GM19240 (cell line): ENCODE data around the gene PTPRD.

Experiments
- DNase-seq: peaks from one replicate; pipeline ENCODE4 v3.0.0; 2011; ENCODE audit warnings: low spot score; ENCODE audit not compliant: insufficient read length

PTPRD gene

DNA sequence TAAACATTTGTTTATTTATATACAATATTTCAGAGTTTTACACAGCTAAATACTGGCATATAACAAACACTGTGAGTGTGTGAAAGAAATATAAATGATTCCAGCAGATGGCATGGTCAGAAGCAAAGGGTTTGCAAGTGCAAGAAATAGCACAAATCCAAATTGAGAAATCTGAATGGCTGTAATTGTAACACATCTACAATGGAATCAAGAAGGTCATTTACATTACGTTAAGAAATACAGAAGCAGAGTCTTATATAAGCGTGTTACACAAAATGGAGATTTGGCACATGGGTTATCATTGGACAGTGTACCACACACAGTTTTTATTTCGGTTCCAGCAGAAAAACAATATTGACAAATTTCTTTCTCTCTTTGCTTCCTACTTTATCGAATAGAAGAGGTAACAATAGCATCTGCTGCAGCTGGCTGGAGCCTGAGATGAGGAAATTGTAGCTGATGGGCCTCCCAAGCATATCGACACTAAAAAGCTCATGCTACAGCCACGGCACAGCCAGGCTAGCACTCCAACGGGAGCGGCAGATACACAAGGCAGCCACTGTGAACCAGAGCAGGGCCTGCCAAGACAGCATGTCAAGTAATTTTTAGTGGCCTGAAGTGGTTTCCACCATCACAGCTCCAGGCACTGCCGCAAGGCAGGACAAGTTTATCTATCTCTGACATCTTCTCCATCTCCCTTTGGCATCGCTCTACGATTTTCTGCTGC is 2248.6 kb downstream of the PTPRD start:
- DNase-seq, result no peak

DNA sequence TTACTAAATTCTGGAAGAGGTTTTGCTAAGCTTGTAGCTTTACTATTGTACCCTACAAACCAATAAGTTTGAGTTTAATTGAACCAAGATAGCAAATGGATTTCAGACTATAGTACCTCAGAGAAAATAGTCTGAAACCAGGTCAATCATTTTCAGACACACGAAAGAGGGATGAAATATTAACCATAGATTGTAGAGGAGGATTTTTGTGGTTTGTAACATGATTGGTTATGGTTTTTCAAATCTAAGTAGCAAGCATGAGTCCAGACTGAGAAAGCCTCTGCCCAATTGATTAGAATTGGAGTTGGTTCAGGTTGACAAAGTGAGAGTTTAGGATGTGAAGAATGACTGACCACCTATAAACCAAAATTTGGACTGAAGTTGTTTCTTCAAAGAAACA is 2250.6 kb downstream of the PTPRD start:
- no peak for DNase-seq

DNA sequence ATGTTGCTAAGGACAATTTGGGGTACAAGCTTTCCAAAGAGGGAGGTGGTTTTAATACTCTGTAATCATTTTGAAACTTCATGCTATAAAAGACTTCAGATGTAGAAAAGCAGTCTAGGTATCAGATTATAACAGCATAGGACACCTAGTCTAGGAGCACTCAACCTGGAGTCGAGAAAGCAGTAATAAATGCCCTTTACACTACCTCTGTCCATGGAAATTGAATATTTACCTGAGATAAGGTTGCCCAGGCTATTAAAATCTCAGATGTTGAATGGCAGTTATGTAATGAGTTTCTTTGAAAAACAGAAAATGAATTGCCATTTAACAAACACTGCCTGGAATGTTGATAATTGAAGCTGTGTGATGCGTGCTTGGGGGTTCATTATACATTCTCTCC is 2251.4 kb downstream of the PTPRD start:
- no peak for DNase-seq

DNA sequence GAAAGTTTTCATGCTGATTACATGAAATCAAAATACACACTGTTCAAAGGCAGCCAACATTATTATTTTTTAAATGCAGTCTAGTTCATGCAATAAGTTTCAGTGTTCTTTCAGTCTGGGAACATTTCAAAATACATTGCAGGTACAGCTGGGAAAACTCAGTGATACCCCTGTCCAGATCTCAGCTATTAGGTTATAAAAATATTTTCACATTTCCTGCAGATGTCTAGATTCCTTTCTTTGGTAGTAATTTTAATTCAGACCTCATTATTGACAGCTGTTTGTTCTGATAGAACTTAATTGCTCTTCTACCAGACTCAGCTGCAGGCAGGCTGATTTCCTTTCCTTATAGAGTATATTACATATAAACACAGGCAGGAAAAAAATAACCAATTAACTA is 2256.4 kb downstream of the PTPRD start:
- DNase-seq, result no peak

DNA sequence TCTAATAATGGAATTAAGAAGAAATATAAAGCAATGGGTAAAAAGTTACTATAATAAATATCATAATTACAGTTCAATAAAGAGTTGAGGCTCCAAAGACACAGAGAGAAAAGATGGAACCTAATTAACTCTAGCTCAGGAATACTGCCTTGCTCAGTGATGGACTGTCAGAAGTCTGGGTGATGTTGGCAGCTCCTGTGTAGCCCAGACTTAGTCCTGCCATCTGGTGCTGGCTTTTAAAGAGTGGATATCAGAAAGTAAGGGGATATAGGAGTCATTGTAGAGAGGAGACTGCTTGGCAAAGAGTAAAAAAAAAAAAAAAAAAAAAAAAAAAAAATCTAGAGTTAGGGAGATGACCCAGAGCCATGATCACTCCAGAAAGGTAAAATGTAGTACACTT is 2261.4 kb downstream of the PTPRD start:
- no peak for DNase-seq

DNA sequence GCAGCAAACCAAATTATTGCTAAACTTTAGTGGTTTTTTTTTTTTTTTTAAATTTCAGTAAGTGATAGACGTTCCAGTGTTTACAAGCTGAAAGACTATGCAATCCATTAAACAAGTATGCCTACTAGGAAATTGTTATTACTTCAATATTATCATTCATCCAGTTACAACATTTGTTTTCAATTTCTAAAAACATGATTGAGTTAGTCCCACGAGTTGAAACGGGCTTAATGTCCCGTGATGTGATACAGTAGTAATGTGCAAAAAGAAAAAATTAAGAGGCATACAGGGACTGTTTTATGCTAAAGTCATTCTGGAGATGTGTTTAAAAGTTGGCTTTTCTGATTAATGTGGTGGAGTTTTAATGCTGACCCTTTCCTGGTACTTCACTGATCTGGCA is 2262.9 kb downstream of the PTPRD start:
- no peak for DNase-seq

DNA sequence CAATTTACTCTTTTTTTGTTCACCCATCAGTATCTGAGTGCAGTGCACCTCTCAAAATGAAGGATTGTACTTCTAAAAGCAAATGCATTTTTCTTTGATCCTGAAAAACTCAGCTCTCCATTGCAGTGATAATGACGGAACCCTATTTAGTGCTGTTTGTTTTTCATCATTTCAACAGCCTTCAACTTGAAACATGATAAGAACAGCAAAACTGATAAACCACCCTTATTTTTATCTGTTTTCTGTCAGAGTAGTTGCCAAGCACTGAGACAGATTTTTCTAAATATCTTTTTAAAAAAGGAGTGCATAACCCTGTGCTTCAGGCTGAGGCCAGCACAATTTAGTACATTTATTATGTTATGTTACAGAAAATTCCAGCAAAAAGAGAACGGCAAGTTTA is 2263.4 kb downstream of the PTPRD start:
- no peak for DNase-seq

DNA sequence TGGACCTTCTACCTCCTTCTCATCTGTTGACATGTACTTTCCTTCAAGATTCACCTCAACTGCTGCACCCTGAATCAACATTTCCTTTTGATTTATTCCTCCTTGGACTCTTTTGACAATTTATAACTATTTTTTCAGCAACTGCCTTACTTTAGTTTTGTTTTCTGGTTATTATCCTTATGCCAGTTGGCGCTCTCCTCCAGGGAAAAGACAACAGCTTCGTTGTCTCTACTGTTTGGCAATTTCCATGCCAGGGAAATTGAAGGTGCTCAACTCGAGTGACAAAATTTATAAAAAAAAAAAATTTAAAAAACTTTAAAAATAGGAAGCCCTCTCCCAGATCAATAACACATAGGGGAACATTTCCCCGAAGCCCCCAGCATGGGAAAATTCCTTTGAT is 2264.0 kb downstream of the PTPRD start:
- DNase-seq, result no peak

DNA sequence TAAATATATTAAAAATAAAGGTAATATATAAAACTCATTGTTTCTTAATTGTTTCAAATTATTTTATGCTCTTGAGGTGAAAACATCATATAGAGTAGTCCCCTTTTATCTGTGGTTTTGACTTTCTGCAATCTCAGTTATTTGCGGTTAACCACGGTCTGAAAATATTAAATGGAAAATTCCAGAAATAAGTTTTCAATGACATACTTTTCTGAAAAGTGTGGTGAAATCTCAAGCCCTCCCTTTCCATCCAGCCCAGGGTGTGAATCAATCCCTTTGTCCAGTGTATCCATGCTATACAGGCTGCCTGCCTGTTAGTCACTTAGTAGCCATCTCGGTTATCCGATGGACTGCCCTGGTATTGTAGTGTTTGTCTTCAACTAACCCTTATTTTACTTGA is 2266.5 kb downstream of the PTPRD start:
- no peak for DNase-seq

DNA sequence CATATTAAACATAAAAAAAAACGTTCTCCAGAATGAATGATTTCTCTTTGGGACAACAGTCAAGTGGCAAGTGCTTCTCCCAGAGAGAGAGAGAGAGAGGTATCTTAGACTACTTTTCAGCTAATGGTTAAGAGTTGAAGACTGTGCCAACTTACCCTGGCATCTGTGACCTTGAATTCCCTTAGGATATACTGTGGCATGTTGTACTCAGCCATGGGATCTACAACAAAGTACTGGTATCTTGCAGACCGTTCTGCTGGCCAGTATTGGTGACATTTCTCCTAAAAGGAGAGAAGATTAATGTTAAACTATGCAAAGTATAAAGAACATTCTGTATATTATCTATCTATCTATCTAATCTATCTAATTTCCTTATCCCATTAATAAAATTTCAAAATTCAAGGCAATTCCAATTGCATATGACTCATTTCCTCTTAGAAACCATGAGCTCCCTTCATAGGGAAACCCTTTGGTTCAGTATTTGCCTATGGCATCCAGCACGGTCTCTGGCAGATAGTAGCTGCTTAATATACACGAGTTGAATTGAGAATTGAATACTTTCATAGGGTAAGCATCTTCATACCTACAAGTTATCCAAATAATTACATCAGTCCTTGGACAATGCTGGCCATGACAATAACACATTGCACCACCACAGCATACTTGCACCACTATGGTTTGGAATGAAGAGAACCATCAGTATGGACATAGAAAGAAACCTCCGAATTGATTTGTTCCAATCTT is 2273.9 kb downstream of the PTPRD start:
- no peak for DNase-seq

DNA sequence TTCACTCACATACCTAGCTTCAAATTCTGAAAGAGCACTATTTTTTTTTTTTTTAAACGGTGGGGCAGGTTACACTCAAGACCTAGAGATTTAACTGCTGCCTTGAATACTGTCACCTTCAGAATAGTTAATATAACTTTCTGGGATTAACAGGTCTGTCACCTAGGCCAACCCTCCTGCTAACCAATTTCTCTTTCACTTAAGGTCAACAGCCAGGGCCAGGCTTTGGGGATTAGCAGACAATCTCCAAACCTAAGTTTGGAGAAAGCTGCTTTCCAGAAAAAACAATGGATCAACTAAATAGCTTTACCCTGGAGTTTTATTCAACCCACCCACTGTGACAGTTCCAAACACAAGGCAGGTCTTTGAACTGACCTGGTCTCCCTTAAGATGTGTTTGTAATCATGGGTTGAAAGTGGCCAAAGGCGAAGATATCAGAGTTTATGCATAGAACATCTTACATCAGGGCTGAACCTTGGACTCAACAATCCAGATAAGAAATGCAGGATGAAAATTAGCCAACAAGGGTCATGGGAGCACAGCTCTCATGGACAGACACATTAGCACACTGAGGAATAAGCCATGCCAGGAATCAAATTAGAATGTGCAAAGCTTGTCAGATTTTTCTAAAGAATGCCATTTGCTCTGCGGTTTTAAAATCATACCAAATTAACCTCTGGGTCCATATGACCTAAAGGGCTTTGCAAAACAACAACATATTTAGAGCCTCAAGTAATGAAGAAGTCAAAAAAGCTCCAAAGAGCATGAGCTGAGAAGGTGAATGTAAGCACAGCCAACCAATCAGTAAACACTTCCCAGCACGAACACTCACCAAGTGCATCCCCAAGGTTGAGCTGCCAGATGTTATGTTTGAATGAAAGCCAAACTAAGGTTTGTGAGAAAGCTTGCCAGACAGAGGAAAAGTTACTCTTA is 2274.7 kb downstream of the PTPRD start:
- DNase-seq, result no peak

DNA sequence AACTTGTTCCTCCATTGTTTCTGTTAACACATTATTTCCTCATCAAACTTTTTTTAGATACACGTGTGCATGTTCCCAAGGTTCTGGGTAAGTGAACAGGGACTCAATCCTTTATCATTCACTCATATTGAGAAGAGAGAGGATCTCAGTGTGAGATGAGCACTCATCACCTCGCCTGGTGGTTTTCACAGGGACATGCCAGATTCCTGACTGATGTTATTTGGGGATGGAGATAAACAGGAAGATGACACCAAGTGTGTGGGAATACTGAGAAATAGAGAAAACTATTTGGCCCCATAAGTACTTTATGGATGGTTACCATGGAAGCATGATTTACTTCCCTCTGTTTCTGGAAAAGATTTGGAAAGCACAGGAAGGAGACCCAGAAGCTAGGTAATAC is 2279.9 kb downstream of the PTPRD start:
- no peak for DNase-seq

DNA sequence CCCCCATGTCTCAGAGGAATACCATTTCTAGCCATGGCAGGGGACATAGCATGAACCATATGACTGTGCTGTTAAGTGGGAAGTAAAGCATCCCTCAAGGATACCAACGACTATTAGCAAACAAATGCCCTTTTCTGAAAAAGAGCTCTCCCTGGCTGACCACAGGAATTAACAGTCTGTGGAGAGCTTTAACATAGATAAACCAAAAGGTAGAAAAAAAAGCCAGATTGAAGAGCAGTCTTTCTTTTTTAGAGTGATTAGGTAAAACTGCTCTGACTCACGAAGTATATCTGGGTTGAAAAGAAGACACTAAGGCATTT is 2280.5 kb downstream of the PTPRD start:
- no peak for DNase-seq

DNA sequence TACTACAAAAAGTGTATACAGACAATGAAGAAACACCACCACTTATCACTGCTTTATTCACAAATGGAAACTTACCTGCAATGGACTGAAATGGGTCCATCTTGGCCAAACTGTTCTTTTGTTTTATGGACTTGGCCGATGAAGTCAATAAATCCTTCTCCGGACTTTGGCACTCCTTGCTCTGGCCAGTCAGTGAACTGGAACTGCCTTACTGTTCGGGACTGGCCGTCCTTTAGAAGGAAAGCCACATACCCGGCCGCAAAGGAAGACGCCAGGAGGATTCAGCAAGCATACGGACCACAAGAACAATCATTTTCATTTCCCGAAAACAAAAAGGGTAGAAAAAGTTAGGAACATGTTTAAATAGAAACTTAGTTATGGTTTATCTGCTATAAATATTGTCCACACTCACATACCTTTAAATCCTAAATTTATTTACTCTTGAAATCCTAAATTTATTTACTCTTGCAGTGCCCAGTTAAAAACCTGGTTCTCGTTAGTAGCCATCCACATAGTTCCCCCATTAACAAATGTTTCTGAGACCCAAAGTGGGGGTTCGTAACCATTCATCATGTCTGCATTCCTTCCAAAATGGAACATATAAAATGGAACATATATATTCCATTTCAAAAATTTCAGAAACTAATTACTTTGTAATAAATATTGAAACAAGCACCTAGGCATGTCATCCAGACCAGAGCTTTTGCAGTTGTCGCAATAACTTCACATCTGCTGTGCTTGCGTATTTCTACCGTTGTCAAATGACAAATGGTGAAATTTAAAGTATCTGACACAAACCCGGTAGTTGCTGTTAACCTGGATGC is 2281.1 kb downstream of the PTPRD start:
- no peak for DNase-seq

DNA sequence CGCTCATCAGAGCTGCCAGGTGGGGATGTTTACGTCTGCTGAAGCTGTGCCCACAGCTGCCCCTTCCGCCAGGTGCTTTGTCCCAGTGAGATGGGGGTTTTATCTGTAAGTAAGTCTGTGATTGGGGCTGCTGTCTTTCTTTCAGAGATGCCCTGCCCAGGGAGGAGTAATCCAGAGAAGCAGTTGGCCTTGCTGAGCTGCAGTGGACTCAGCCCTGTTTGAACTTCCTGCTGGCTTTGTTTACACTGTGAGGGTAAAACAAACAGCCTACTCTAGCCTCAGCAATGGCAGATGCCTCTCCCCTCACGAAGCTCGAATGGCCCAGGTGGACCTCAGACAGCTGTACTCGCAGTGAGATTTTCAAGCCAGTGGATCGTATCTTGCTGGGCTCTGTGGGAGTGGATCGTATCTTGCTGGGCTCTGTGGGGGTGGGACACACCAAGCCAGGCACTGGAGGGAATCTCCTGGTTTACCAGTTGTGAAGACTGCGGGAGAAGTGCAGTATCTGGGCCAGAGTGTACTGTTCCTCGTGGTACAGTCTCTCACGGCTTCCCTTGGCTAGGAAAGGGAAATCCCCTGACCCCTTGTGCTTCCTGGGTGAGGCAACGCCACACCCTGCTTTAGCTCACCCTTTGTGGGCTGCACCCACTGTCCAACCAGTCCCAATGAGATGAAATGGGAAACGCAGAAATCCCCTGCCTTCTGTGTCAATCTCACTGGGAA is 2283.1 kb downstream of the PTPRD start:
- no peak for DNase-seq

DNA sequence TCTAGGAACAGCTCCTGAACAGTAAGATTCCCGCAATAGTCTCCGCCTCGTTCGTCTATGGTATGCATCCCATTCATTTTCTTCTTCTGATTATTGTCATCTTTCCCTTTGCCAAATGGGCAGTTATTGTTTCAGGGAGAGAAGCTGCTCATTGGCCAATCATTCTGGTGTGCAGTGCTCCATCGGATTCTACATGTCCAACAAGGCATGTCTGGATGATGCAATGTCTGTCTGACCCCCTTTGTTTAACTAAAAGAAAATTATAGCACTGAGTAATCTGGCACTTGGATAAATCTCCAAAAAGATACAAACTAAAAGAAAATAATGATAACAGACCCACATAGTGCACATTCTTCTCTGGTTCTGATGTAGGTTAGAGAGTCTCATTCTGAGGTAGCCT is 2297.6 kb downstream of the PTPRD start:
- DNase-seq, result no peak

DNA sequence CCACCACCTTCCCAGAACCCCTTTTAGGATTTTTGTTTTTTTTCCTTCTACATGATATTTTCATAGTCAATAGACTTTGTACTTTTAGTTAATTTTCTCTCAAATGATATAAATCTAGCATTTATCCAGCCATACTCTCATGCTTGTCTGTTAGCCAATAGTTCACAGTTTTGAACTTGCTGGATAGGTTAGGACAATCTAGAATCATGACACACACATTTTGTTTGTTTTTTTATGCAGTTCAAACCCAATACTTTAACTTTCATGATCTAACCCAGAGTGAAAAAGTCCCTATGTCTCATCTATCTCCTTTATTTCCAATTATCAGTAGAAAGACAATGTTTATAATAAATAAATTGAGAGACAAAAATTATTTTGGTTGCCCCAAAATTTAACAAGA is 2303.5 kb downstream of the PTPRD start:
- no peak for DNase-seq

DNA sequence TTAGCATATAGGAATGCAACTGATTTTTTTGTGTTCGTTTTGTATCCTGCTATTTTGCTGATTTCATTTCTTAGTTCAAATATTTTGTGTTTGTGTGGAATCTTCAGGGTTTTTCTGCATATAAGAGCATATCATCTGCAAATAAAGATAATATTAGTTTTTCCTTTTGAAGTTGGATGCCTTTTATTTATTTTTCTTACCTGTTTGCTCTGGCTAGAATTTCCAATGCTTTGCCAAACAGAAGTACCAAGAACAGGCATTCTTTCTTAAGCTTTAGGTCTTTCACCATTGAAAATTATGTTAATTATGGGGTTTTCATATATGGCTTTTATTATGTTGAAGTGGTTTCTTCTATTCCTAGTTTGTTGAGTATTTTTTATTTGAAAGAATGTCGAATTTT is 2308.1 kb downstream of the PTPRD start:
- no peak for DNase-seq

DNA sequence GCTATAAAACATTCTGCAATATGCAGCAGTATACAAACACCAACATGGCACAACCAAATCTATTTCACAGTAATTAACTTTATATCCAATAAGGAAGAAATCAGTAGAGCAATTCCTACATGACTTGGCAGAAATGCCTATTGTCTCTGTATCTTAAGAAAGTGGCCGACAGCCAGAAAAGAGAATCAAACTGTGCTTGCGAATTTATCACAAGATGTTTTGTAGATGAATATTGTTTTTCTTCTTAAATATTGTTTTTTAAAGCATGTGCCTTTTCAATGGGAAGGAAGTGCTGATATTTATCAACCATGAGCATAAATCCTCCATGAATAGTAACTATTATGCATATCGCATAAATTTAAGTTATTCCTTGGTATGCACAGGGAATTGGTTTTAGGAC is 2311.5 kb downstream of the PTPRD start:
- DNase-seq, result no peak

DNA sequence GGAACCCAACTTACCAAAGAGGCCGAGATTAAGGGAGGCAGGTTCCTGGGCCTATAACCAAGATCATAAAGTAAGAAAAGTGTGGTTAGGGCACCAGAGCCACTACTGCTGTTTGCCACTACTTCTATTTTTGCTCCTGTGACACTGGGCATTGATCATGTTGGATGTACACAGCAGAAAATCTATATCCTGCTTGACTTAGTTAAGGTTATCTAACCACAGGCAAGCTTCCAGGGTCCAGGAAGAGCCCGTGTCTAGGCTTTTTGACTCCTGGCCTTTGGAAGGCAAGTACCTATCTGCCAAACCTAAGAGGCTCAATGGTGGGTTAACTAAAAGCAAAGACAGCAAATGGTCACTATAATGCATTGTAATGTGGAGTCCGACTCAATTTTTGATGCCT is 2315.8 kb downstream of the PTPRD start:
- DNase-seq, result no peak

DNA sequence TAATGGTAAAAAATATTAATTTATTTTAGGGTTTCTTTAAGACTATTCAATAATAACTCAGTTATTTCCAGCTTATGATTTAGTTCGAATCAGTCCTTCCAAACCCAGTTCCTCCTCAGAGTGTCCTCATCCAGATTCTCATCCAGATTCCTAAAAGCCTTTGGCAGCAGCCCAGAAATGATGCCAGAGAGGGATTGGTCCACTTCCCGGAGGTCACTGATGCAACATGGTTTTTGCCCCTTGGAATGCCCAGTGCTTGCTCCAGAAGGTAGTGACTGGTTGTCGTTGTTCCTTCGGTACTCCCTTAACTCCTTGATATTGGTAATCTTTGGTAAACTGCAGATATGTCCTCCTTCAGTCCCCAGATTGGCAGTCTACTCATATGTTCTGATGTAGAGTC is 2320.1 kb downstream of the PTPRD start:
- DNase-seq, result no peak
